OCI-LY1 (cell line): Measurements from ENCODE around the gene VTCN1.

Experiments used
- H2AFZ ChIP-seq: fragments of 200-600 bp; sonication (generic), shearing (Covaris generic); 2 replicates; pipeline ENCODE4 v1.6.0; 2014; ENCODE audit warnings: antibody characterized with exemption, mild to moderate bottlenecking, low read length
- H3F3A ChIP-seq: fragments of 200-600 bp; sonication (generic), shearing (Covaris generic); 2 replicates; pipeline ENCODE4 v1.6.0; 2014; ENCODE audit warnings: mild to moderate bottlenecking, antibody characterized with exemption, low read length, moderate library complexity; ENCODE audit not compliant: insufficient read depth
- H3K27ac ChIP-seq: fragments of 200-600 bp; sonication (generic); 2 replicates; pipeline ENCODE4 v1.5.1; 2014; ENCODE audit warnings: low read length, mixed run types, mild to moderate bottlenecking, low read depth; ENCODE audit not compliant: poor library complexity, severe bottlenecking
- H3K27me3 ChIP-seq: fragments of 200-600 bp; sonication (generic); 2 replicates; pipeline ENCODE4 v1.6.0; 2014; ENCODE audit warnings: antibody characterized with exemption, mild to moderate bottlenecking, low read length, moderate library complexity; ENCODE audit not compliant: insufficient read depth
- H3K36me3 ChIP-seq: fragments of 200-600 bp; sonication (generic); 2 replicates; pipeline ENCODE4 v1.6.1; 2014; ENCODE audit warnings: mild to moderate bottlenecking, antibody characterized with exemption, low read length, moderate library complexity, mixed read lengths; ENCODE audit not compliant: insufficient read depth
- H3K4me1 ChIP-seq: fragments of 200-600 bp; sonication (generic); 2 replicates; pipeline ENCODE4 v1.5.1; 2014; ENCODE audit warnings: mild to moderate bottlenecking, low read length, moderate library complexity; ENCODE audit not compliant: insufficient read depth, severe bottlenecking
- H3K4me2 ChIP-seq: fragments of 200-600 bp; sonication (generic), shearing (Covaris generic); 2 replicates; pipeline ENCODE4 v1.6.1; 2014; ENCODE audit warnings: low read length
- H3K4me3 ChIP-seq: fragments of 200-600 bp; sonication (generic); 2 replicates; pipeline ENCODE4 v1.5.1; 2014; ENCODE audit warnings: low read length, low read depth, mild to moderate bottlenecking, mixed read lengths; ENCODE audit not compliant: poor library complexity, severe bottlenecking
- H3K79me2 ChIP-seq: fragments of 200-600 bp; shearing (Covaris generic); 2 replicates; pipeline ENCODE4 v1.6.1; 2016; ENCODE audit warnings: mixed run types, low read length, mixed read lengths; ENCODE audit not compliant: insufficient read depth
- H3K9ac ChIP-seq: fragments of 200-600 bp; sonication (generic), shearing (Covaris generic); 2 replicates; pipeline ENCODE4 v1.6.1; 2014; ENCODE audit warnings: mild to moderate bottlenecking, low read length, mixed read lengths
- H3K9me2 ChIP-seq: fragments of 200-600 bp; sonication (generic), shearing (Covaris generic); 2 replicates; pipeline ENCODE4 v1.6.1; 2014; ENCODE audit warnings: low read depth, mild to moderate bottlenecking, low read length, mixed read lengths
- H3K9me3 ChIP-seq: fragments of 200-600 bp; shearing (Covaris generic); 2 replicates; pipeline ENCODE4 v1.6.1; 2014; ENCODE audit warnings: low read length, mixed read lengths
- H4K20me1 ChIP-seq: fragments of 200-600 bp; sonication (generic), shearing (Covaris generic); 2 replicates; pipeline ENCODE4 v1.6.0; 2016; ENCODE audit warnings: mild to moderate bottlenecking, low read length; ENCODE audit not compliant: insufficient read depth
- EZH2 ChIP-seq: fragments of 200-600 bp; sonication (generic), shearing (Covaris generic); IDR thresholded peaks from 2 replicates; pipeline ENCODE4 v1.8.0; 2017; ENCODE audit warnings: borderline replicate concordance, mixed run types, mild to moderate bottlenecking, antibody characterized with exemption, low read length, moderate library complexity, mixed read lengths
- TF ChIP-seq, protein P1 (sequence below): fragments of 200-600 bp; sonication (generic), shearing (Covaris generic); IDR thresholded peaks from 2 replicates; pipeline ENCODE4 v1.5.1; 2017; ENCODE audit warnings: mild to moderate bottlenecking, antibody characterized with exemption, low read length, moderate library complexity, mixed read lengths

VTCN1 gene

DNA sequence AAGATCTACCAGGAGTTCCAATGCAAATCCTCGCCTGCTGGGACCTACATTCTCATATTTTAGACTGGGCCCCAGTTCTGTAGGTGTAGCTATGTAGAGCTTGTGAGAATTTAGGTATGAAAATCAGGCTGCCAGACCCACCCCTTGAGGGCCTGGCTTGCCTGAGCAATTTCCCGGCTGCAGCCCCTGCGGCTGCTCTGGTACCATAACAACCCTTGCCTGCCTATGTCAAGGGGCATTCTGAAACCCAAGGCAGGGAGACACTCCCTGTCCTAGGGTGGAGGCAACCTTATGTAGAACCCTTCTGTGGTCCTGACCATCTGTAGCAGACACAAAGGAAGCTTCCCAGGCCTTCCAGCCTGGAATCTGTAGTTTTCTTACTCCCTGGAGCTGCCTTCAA lies 28.4 kb downstream of the VTCN1 start:
- no peak overlapping the region for H3K9ac ChIP-seq
- TF ChIP-seq, protein P1, sequence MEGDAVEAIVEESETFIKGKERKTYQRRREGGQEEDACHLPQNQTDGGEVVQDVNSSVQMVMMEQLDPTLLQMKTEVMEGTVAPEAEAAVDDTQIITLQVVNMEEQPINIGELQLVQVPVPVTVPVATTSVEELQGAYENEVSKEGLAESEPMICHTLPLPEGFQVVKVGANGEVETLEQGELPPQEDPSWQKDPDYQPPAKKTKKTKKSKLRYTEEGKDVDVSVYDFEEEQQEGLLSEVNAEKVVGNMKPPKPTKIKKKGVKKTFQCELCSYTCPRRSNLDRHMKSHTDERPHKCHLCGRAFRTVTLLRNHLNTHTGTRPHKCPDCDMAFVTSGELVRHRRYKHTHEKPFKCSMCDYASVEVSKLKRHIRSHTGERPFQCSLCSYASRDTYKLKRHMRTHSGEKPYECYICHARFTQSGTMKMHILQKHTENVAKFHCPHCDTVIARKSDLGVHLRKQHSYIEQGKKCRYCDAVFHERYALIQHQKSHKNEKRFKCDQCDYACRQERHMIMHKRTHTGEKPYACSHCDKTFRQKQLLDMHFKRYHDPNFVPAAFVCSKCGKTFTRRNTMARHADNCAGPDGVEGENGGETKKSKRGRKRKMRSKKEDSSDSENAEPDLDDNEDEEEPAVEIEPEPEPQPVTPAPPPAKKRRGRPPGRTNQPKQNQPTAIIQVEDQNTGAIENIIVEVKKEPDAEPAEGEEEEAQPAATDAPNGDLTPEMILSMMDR: no peak
- TF ChIP-seq EZH2: no peak
- H3K9me2 ChIP-seq: no peaks in the 10 kb centered on the region
- no peak overlapping the region for H2AFZ ChIP-seq
- no peak overlapping the region for H3K4me2 ChIP-seq
- no peak overlapping the region for H3K27ac ChIP-seq
- no peaks in the 10 kb centered on the region for H3K9me3 ChIP-seq
- H3K4me1 ChIP-seq: no peaks in the 10 kb centered on the region
- no peaks in the 10 kb centered on the region for H3K36me3 ChIP-seq
- H3K4me3 ChIP-seq: no peak overlapping the region
- H4K20me1 ChIP-seq: no peaks in the 10 kb centered on the region
- no peaks in the 10 kb centered on the region for H3F3A ChIP-seq
- no peaks in the 10 kb centered on the region for H3K79me2 ChIP-seq
- no peaks in the 10 kb centered on the region for H3K27me3 ChIP-seq

DNA sequence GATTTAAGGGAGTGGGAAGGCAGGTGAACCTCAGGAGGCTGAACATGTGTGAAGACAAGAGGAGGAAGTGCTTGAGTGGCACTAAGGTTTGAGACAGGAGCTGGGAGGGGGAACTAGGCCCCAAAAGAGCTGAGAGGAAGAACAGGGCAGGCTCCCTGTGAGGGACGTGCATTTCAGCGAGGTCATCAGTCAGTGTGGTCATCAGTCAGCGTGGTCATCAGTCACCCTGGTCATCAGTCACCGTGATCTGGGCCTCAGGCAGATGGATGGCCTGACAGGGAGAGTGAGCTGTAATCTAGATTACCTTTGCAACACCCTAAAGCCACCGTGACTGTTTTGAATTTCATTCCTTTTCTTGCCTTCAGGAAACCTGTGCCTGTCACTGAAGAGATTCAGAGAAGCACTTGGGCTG lies 29.1 kb downstream of the VTCN1 start:
- Histone ChIP-seq H3K79me2 (no peaks in the 10 kb centered on the region), H3K4me1 (no peaks in the 10 kb centered on the region), H3K27ac (no peak overlapping the region), H2AFZ (no peak overlapping the region), H3F3A (no peaks in the 10 kb centered on the region), H3K9me2 (no peaks in the 10 kb centered on the region), H3K4me3 (no peak overlapping the region), H3K36me3 (no peaks in the 10 kb centered on the region), H4K20me1 (no peaks in the 10 kb centered on the region), H3K4me2 (no peak overlapping the region), H3K27me3 (no peaks in the 10 kb centered on the region), H3K9me3 (no peaks in the 10 kb centered on the region), H3K9ac (no peak overlapping the region)
- no peak for TF ChIP-seq EZH2

DNA sequence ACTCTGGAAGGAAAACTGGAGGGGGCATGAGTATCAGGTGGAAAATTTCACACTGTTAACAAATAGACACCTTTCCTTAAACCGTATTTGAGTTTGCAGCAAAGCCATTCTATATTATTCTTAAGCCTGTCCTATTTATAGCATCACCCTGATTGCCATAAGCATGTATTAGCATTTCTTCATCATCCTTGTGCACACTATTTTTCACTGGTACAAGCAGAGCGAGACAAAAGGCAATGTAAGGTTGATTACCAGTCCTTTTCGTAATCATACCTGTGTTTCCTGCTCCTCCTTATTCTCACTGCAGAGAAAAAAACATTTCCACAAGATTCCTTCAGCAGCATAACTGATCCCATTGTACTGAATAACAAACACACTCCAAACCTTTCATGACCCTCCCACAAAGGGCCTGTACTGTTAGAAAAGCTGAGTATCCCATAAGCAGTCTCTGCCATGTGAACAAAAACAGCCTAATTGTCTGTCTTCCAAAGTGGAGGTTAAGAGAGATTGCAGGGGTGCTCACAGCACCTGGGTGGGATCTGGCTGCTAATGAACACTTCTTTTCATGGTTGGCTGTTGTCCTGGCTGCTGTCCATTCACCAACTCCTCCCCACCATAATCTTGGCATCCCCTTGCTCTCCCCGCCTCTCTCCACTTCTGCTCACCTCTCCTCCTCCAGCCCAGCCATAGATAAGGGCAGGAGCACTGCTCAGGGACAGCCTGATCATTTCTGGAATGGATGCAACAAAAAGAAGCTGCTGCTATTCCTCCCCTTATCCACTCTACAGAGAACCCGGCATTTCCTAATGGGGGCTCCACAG lies 30.4 kb downstream of the VTCN1 start:
- H3K27ac ChIP-seq: no peak overlapping the region
- H3K9me3 ChIP-seq: no peaks in the 10 kb centered on the region
- H4K20me1 ChIP-seq: no peaks in the 10 kb centered on the region
- no peak overlapping the region for H2AFZ ChIP-seq
- no peak overlapping the region for H3K4me3 ChIP-seq
- no peaks in the 10 kb centered on the region for H3K36me3 ChIP-seq
- no peak overlapping the region for H3K4me2 ChIP-seq
- H3K9me2 ChIP-seq: no peaks in the 10 kb centered on the region
- TF ChIP-seq, protein P1: no peak
- no peak for TF ChIP-seq EZH2
- no peak overlapping the region for H3K9ac ChIP-seq
- no peaks in the 10 kb centered on the region for H3K27me3 ChIP-seq
- no peaks in the 10 kb centered on the region for H3F3A ChIP-seq
- no peaks in the 10 kb centered on the region for H3K79me2 ChIP-seq
- H3K4me1 ChIP-seq: no peaks in the 10 kb centered on the region

DNA sequence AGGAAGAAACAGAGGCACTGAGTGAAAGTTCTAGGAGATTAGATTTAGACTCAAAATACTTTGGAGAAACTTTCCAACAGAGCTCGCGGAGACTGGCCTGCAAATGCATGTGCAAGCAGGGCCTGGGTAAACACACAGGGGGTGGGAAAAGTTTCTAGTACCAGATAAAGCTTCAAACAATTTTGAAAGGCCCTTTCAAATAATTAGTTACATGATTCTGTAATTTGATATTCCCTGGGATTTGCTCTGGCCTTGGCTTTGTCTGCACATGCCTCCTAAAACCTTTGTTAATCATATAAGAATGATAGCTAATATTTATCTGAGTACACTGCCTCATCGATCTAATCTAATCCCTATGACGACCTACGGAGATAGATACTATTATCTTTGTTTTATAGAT lies 31.3 kb downstream of the VTCN1 start:
- no peaks in the 10 kb centered on the region for H3F3A ChIP-seq
- H2AFZ ChIP-seq: no peak overlapping the region
- H3K4me3 ChIP-seq: no peak overlapping the region
- no peaks in the 10 kb centered on the region for H3K9me2 ChIP-seq
- no peaks in the 10 kb centered on the region for H4K20me1 ChIP-seq
- no peak overlapping the region for H3K27ac ChIP-seq
- H3K4me2 ChIP-seq: no peak overlapping the region
- no peaks in the 10 kb centered on the region for H3K79me2 ChIP-seq
- H3K9ac ChIP-seq: no peak overlapping the region
- H3K27me3 ChIP-seq: no peaks in the 10 kb centered on the region
- no peaks in the 10 kb centered on the region for H3K4me1 ChIP-seq
- TF ChIP-seq, protein P1: no peak
- TF ChIP-seq EZH2: no peak
- no peaks in the 10 kb centered on the region for H3K36me3 ChIP-seq
- H3K9me3 ChIP-seq: no peaks in the 10 kb centered on the region
